HG02870 (cell line): ENCODE data around the gene ULK4.
"Not testable (repeated sequence)": the region's sequence is repeated elsewhere in the genome, so short reads cannot be mapped to it uniquely, and the experiment has no call there.

Experiments
- ATAC-seq: cut with Tn5 transposase; IDR thresholded peaks from one replicate; pipeline ENCODE4 v1.9.1; 2021; ENCODE audit warnings: mild to moderate bottlenecking, moderate library complexity; ENCODE audit not compliant: unreplicated experiment

ULK4 gene

GRCh38 chr3:41456162-41456561, 505.7 kb downstream of the ULK4 start:
- no peak for ATAC-seq

GRCh38 chr3:41453618-41454017, 508.3 kb downstream of the ULK4 start:
- not testable (repeated sequence) for ATAC-seq

GRCh38 chr3:41450416-41451231, 511.3 kb downstream of the ULK4 start:
- no peak for ATAC-seq

- ATAC-seq = no peak
Observed at GRCh38 chr3:41448396-41448795, 513.5 kb downstream of the ULK4 start.

- no peak for ATAC-seq
Observed at GRCh38 chr3:41447701-41448100, 514.2 kb downstream of the ULK4 start.

GRCh38 chr3:41446316-41446715, 515.6 kb downstream of the ULK4 start:
- ATAC-seq = not testable (repeated sequence)

GRCh38 chr3:41441568-41441967, 520.3 kb downstream of the ULK4 start:
- ATAC-seq = no peak

- no peak for ATAC-seq
Observed at GRCh38 chr3:41441139-41441538, 520.8 kb downstream of the ULK4 start.

- ATAC-seq = no peak
Observed at GRCh38 chr3:41436983-41437382, 524.9 kb downstream of the ULK4 start.

GRCh38 chr3:41434781-41435180, 527.1 kb downstream of the ULK4 start:
- no peak for ATAC-seq

- no peak for ATAC-seq
Observed at GRCh38 chr3:41431386-41431785, 530.5 kb downstream of the ULK4 start.

- no peak for ATAC-seq
Observed at GRCh38 chr3:41430886-41431285, 531.0 kb downstream of the ULK4 start.

GRCh38 chr3:41430391-41430790, 531.5 kb downstream of the ULK4 start:
- no peak for ATAC-seq

GRCh38 chr3:41426485-41426884, 535.4 kb downstream of the ULK4 start:
- ATAC-seq = no peak

GRCh38 chr3:41424543-41425300, 537.2 kb downstream of the ULK4 start:
- no peak for ATAC-seq

GRCh38 chr3:41419809-41420208, 542.1 kb downstream of the ULK4 start:
- ATAC-seq = no peak

- ATAC-seq = no peak
Observed at GRCh38 chr3:41418961-41419691, 542.8 kb downstream of the ULK4 start.

GRCh38 chr3:41417574-41417973, 544.3 kb downstream of the ULK4 start:
- ATAC-seq = no peak

- ATAC-seq = no peak
Observed at GRCh38 chr3:41411065-41411464, 550.8 kb downstream of the ULK4 start.

GRCh38 chr3:41405466-41405865, 556.4 kb downstream of the ULK4 start:
- ATAC-seq = no peak

- ATAC-seq = no peak
Observed at GRCh38 chr3:41404582-41404981, 557.3 kb downstream of the ULK4 start.

GRCh38 chr3:41394896-41395295, 567.0 kb downstream of the ULK4 start:
- no peak for ATAC-seq
